Mucosa of descending colon (tissue), 3 donors: ENCODE measurements around the gene ZYG11B. TPM values are rescaled to one million over a fixed set of nuclear protein-coding genes. Genes with fewer than 3 reads are reported as not detected.
A peak's percentile ranks its signal among the peaks of the same experiment; 100 is the strongest.
"Not testable (repeated sequence)": the region's sequence is repeated elsewhere in the genome, so short reads cannot be mapped to it uniquely, and the experiment has no call there.

Source experiments
- ATAC-seq: fragments of 200-7000 bp; cut with Tn5 transposase; one replicate; pipeline ENCODE4 v1.9.1; 2020; ENCODE audit warnings: mild to moderate bottlenecking, moderate library complexity
- DNase-seq, 3 donors: peaks; one replicate each; pipeline ENCODE4 v3.0.0-alpha.2; 2020
- H3K36me3 ChIP-seq: fragments of 200-600 bp; one replicate; pipeline ENCODE4 v1.8.0; 2021; ENCODE audit warnings: low read depth, mild to moderate bottlenecking
- H3K4me1 ChIP-seq: fragments of 200-600 bp; one replicate; pipeline ENCODE4 v1.8.0; 2021; ENCODE audit warnings: low read depth, mild to moderate bottlenecking
- H3K4me3 ChIP-seq: fragments of 200-600 bp; one replicate; pipeline ENCODE4 v1.8.0; 2021; ENCODE audit warnings: mild to moderate bottlenecking
- H3K9me3 ChIP-seq: fragments of 200-600 bp; one replicate; pipeline ENCODE4 v1.8.0; 2021; ENCODE audit warnings: mild to moderate bottlenecking
- CTCF ChIP-seq: fragments of 200-600 bp; IDR thresholded peaks from one replicate; pipeline ENCODE4 v1.8.0; 2022; ENCODE audit warnings: antibody characterized with exemption, mild to moderate bottlenecking
- intact Hi-C, 2 donors: fragments of 100-400 bp; cut with DNase I in 1 of 2; cut with micrococcal nuclease in 1 of 2; formaldehyde crosslinking; loops; one replicate each; pipeline versions ENCODE4 v1.11.0 to v1.11.1; 2022; cut with DNase I, micrococcal nuclease
- total RNA-seq, 3 donors: library from RNA; stranded (reverse); fragmentation: NEBNext Ultra II Directional in 2 of 3; extraction: Animal tissue kit (Norgen Biotek cat#: 25700) in 2 of 3; gene quantifications; one replicate each; pipeline versions ENCODE4 v1.2.1 to v1.2.4, GENCODE V29; 2021 to 2023
- donor health status: DM: no; HTN: no; CAD: no; lungs with moderate emphysema.
- donor health status: DM: no; HTN: no; CAD: no.
- donor health status: DM: no; HTN: yes; CAD: no.

ZYG11B gene
- total RNA-seq, 3 donors from 2014 or later: 28.6 to 56.6 (median 35.7) TPM

- intact Hi-C loops: no loop called here
- Histone ChIP-seq H3K4me3 (no peak overlapping the region), H3K36me3 (peaks cover 6% of the 10 kb centered on the region)
These were observed 33.6 kb upstream of the ZYG11B start for GRCh38 chr1:52692697-52693096.

GRCh38 chr1:52693351-52693750 lies 32.9 kb upstream of the ZYG11B start:
- H3K36me3 ChIP-seq, intact Hi-C loops: not testable (repeated sequence)

More at GRCh38 chr1:52692697-52693096, 33.6 kb upstream of the ZYG11B start:
- H3K4me1 ChIP-seq: peaks cover 4% of the 10 kb centered on the region
- DNase-seq (no peak), ATAC-seq (no peak)
- no peaks in the 10 kb centered on the region for H3K9me3 ChIP-seq
- no peak for TF ChIP-seq CTCF

GRCh38 chr1:52693843-52694242 lies 32.4 kb upstream of the ZYG11B start:
- Histone ChIP-seq H3K4me3 (no peak overlapping the region), H3K4me1 (peaks cover 6% of the 10 kb centered on the region), H3K36me3 (peaks cover 6% of the 10 kb centered on the region), H3K9me3 (no peaks in the 10 kb centered on the region)
- ATAC-seq (no peak), DNase-seq (no peak)
- intact Hi-C loops: no loop called here
- no peak for TF ChIP-seq CTCF

More at GRCh38 chr1:52693351-52693750, 32.9 kb upstream of the ZYG11B start:
- H3K4me1 ChIP-seq, H3K4me3 ChIP-seq, H3K9me3 ChIP-seq, DNase-seq, ATAC-seq: not testable (repeated sequence)

DNA sequence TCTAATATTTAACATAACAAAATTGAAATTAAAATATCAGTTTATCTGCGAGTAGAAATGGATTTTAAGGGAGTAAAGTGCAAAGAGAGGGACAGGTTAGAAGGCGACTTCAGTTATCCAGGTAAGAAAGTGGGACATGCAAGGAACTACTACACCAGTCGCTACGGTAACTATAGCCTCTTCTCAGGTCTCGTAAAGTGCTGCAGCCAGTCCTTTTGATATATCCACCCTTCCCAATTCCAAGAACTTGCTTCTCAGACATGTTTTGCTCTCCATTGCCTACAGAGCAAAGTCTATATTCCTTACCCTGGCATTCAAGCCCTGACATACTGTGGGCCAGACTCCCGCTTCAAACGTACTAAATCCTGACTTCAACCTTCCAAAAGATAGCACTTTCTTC lies 30.6 kb upstream of the ZYG11B start:
- TF ChIP-seq CTCF: no peak
- DNase-seq (no peak), ATAC-seq (no peak)
- Histone ChIP-seq H3K4me1 (peaks cover 13% of the 10 kb centered on the region), H3K36me3 (peaks cover 6% of the 10 kb centered on the region), H3K9me3 (no peaks in the 10 kb centered on the region), H3K4me3 (no peak overlapping the region)
- intact Hi-C loops: no loop called here

- peak; percentile 83 for ATAC-seq
- Histone ChIP-seq H3K9me3 (no peaks in the 10 kb centered on the region), H3K4me3 (peak within 1 kb of the TSS; percentile 50), H3K36me3 (no peaks in the 10 kb centered on the region), H3K4me1 (peaks cover 13% of the 10 kb centered on the region)
- no peak for TF ChIP-seq CTCF
- intact Hi-C loops: no loop called here
- DNase-seq: peak; percentile 91 to 94 (median 93)
These were observed 28.2 kb upstream of the ZYG11B start, which contains the start of gene COA7 for GRCh38 chr1:52697795-52698674. Gene COA7 (minus strand): TSS chr1:52698347. CDS start chr1:52698326, 21 bp downstream.
